Measurements from ENCODE around the gene WDFY2. TPM values are rescaled to one million over a fixed set of nuclear protein-coding genes. Genes with fewer than 3 reads are reported as not detected.
A peak's percentile ranks its signal among the peaks of the same experiment; 100 is the strongest.

Gene WDFY2
- total RNA-seq, 1 experiment from 2014 or later, result 26.4 TPM

GRCh38 chr13:51583469-51583874, 790 bp upstream of the WDFY2 start:
- Histone ChIP-seq H3K18ac (ENCODE audit: insufficient read length, low read depth, low read length) (peak overlapping the region; percentile 28), H2BK15ac (ENCODE audit: low read depth, low read length) (no peak overlapping the region), H3K27me3 (ENCODE audit: insufficient read depth, low read length) (no peaks in the 10 kb centered on the region), H3K27ac (ENCODE audit: insufficient read length, low read depth, low read length) (no peak overlapping the region), H4K8ac (replicated peaks; ENCODE audit: insufficient read length, low read depth, low read length) (no peak overlapping the region), H2BK12ac (ENCODE audit: insufficient read length, low read depth, low read length) (no peak overlapping the region), H3K4me1 (ENCODE audit: insufficient read depth, low read length) (peaks cover 10% of the 10 kb centered on the region), H3K79me1 (ENCODE audit: insufficient read depth, low read depth, low read length, poor library complexity, severe bottlenecking) (no peaks in the 10 kb centered on the region), H3K14ac (ENCODE audit: insufficient read depth, low read length) (no peak overlapping the region), H4K5ac (ENCODE audit: insufficient read length, low read depth, low read length) (no peak overlapping the region), H2BK120ac (ENCODE audit: low read depth, low read length, poor library complexity, severe bottlenecking) (no peak overlapping the region), H4K91ac (ENCODE audit: insufficient read length, low read depth, low read length) (no peak overlapping the region), H3K9me3 (ENCODE audit: control insufficient read depth, low read depth, low read length) (no peaks in the 10 kb centered on the region), H3K79me2 (ENCODE audit: insufficient read depth, low read length) (peaks cover 8% of the 10 kb centered on the region; the same call in 1 of the 2 replicates), H3K56ac (ENCODE audit: insufficient read length, low read depth, low read length) (no peak overlapping the region), H2BK5ac (ENCODE audit: insufficient read length, low read length) (no peak overlapping the region), H2AFZ (ENCODE audit: low read length) (peak overlapping the region; percentile 48), H2BK20ac (ENCODE audit: low read depth, low read length, poor library complexity, severe bottlenecking) (no peak overlapping the region), H3K23ac (ENCODE audit: insufficient read length, low read depth, low read length) (no peak overlapping the region), H3K4me2 (ENCODE audit: insufficient read depth, insufficient read length, low read length) (peak overlapping the region; percentile 74), H3K23me2 (ENCODE audit: insufficient read length, low read depth, low read length, poor library complexity, severe bottlenecking) (peaks cover 2% of the 10 kb centered on the region), H3K9ac (ENCODE audit: extremely low read depth, insufficient read length, low read length) (peak overlapping the region; percentile 20), H3K4ac (ENCODE audit: low read depth, low read length) (no peak overlapping the region), H2AK5ac (ENCODE audit: insufficient read length, low read length) (no peak overlapping the region), H4K20me1 (ENCODE audit: control insufficient read depth, insufficient read depth, insufficient read length) (no peaks in the 10 kb centered on the region), H3T11ph (ENCODE audit: low read length) (no peak overlapping the region)
- peaks cover 4% of the 10 kb centered on the region; the same call in 1 of the 2 replicates for H3K27me3 Mint-ChIP-seq (ENCODE audit: low read depth)
- H3K4me1 Mint-ChIP-seq, result peaks cover 37 to 39% of the 10 kb centered on the region in 2 experiments
- no peaks in the 10 kb centered on the region; a peak in 1 of 5 replicates for H3K9me3 Mint-ChIP-seq
- no peaks in the 10 kb centered on the region for H3K36me3 Mint-ChIP-seq (ENCODE audit: insufficient read depth in 1 of 3, low read depth in 3 of 3)
- peak overlapping the region; percentile 84 to 94 for H3K4me3 Mint-ChIP-seq
- H3K27ac Mint-ChIP-seq, result peak overlapping the region in 2 of 3 experiments; percentile 90 to 95
- DNase-seq, result no peak
- no peak for TF ChIP-seq CTCF (conservative IDR thresholded peaks at IDR 0.05)
- WGBS (ENCODE audit: extremely low coverage, insufficient read length, low lambda C conversion rate), result no CpG with 5 or more reads among the region's 9 CpGs
